Omental fat pad (tissue), 4 donors: ENCODE results near the gene ZNF302. TPM values are rescaled to one million over a fixed set of nuclear protein-coding genes. Genes with fewer than 3 reads are reported as not detected.
A peak's percentile ranks its signal among the peaks of the same experiment; 100 is the strongest.

Experiments
- ATAC-seq: fragments of 150-250 bp; one replicate; pipeline ENCODE4 v1.9.1; 2016; ENCODE audit warnings: mild to moderate bottlenecking, moderate library complexity; ENCODE audit not compliant: low FRiP score
- DNase-seq: peaks from one replicate; pipeline ENCODE4 v3.0.0-alpha.2; 2019; ENCODE audit warnings: low spot score
- CTCF ChIP-seq, 3 donors: fragments of 450-650 bp; IDR thresholded peaks; one replicate each; pipeline ENCODE4 v1.5.1; 2016 to 2017; ENCODE audit warnings: antibody characterized with exemption in 3 of 3, mild to moderate bottlenecking in 3 of 3, moderate library complexity in 2 of 3
- total RNA-seq, 4 donors: library from RNA; depleted of rRNA; stranded (reverse); fragments of >200 nt; gene quantifications; one replicate each; pipeline ENCODE4 v1.1.0, GENCODE V29; 2016

ZNF302 gene
- total RNA-seq, 4 donors from 2014 or later = 11.8 to 40.8 (median 19.9) TPM

- ATAC-seq (no peak), DNase-seq (no peak)
- TF ChIP-seq CTCF (IDR thresholded peaks at IDR 0.05) = no peak
Measured at GRCh38 chr19:34711890-34712289, 34.4 kb downstream of the ZNF302 start.

GRCh38 chr19:34712395-34713261 is 35.1 kb downstream of the ZNF302 start:
- peak in 2 of 3 donors; percentile 54 to 79 for TF ChIP-seq CTCF (IDR thresholded peaks at IDR 0.05)
- DNase-seq (no peak), ATAC-seq (no peak)

- ATAC-seq (no peak), DNase-seq (no peak)
- no peak for TF ChIP-seq CTCF (IDR thresholded peaks at IDR 0.05)
Measured at GRCh38 chr19:34713262-34713637, 35.8 kb downstream of the ZNF302 start.

GRCh38 chr19:34715357-34715756 is 37.9 kb downstream of the ZNF302 start:
- no peak for TF ChIP-seq CTCF (IDR thresholded peaks at IDR 0.05)
- no peak for ATAC-seq
- DNase-seq = no peak

- TF ChIP-seq CTCF (IDR thresholded peaks at IDR 0.05) = no peak
- no peak for DNase-seq
- ATAC-seq = no peak
Measured at GRCh38 chr19:34722353-34722752, 44.9 kb downstream of the ZNF302 start.

- ATAC-seq = no peak
- DNase-seq = no peak
- no peak for TF ChIP-seq CTCF (IDR thresholded peaks at IDR 0.05)
Measured at GRCh38 chr19:34725400-34725799, 47.9 kb downstream of the ZNF302 start.
